IMR-90 (cell line): Measurements from ENCODE around the gene C4orf33. TPM values are rescaled to one million over a fixed set of nuclear protein-coding genes. Genes with fewer than 3 reads are reported as not detected.

Experiments used
- ATAC-seq: fragments of 200-7000 bp; cut with Tn5 transposase; 2 replicates; pipeline ENCODE4 v1.9.1; 2020; ENCODE audit warnings: low read depth, mild to moderate bottlenecking, moderate library complexity
- BruUV-seq: library from RNA; stranded (reverse); fragments of 400-500 nt; replicated peaks from 2 replicates; lab custom pipeline; 2021; lab: Mats Ljungman, UMichigan
- CTCF ChIA-PET: fragments of 300-600 bp; formaldehyde crosslinking; extraction: SDS; loops from one replicate; lab custom pipeline; 2021; ENCODE audit warnings: antibody characterized with exemption; lab: Yijun Ruan, JAX
- POLR2A ChIA-PET: fragments of 300-600 bp; sonication (Branson Sonifier 250); formaldehyde crosslinking; loops from one replicate; lab custom pipeline; 2022; ENCODE audit warnings: antibody characterized with exemption; ENCODE audit not compliant: unreplicated experiment; lab: Charles Lee
- DNase-seq: peaks from one replicate; pipeline ENCODE4 v3.0.0; 2013
- H2AFZ ChIP-seq: replicated peaks from 2 replicates; pipeline ENCODE3; 2013; ENCODE audit warnings: low read length, mild to moderate bottlenecking; ENCODE audit not compliant: poor library complexity
- H2AK5ac ChIP-seq: 2 replicates; pipeline ENCODE4 v1.6.1; 2013; ENCODE audit warnings: low read depth, low read length, inconsistent platforms
- H2AK9ac ChIP-seq: replicated peaks from 2 replicates; pipeline ENCODE3; 2013; ENCODE audit warnings: mild to moderate bottlenecking, low read depth, low read length, moderate library complexity; ENCODE audit not compliant: poor library complexity
- H2BK120ac ChIP-seq: 2 replicates; pipeline ENCODE4 v1.6.1; 2013; ENCODE audit warnings: low read depth, low read length, inconsistent platforms
- H2BK15ac ChIP-seq: 3 replicates; pipeline ENCODE4 v1.6.1; 2013; ENCODE audit warnings: low read depth, low read length, inconsistent platforms
- H2BK20ac ChIP-seq: 2 replicates; pipeline ENCODE4 v1.6.1; 2013; ENCODE audit warnings: low read depth, mild to moderate bottlenecking, inconsistent platforms, low read length, moderate library complexity
- H2BK5ac ChIP-seq: 2 replicates; pipeline ENCODE4 v1.6.1; 2013; ENCODE audit warnings: mild to moderate bottlenecking, low read depth, low read length, inconsistent platforms; ENCODE audit not compliant: poor library complexity, severe bottlenecking
- H3K14ac ChIP-seq: replicated peaks from 2 replicates; pipeline ENCODE4 v1.6.1; 2013; ENCODE audit warnings: low read depth, low read length, inconsistent platforms
- H3K18ac ChIP-seq: 2 replicates; pipeline ENCODE4 v1.6.1; 2013; ENCODE audit warnings: low read depth, low read length, control low read depth
- H3K23ac ChIP-seq: 2 replicates; pipeline ENCODE4 v1.6.1; 2013; ENCODE audit warnings: low read depth, low read length, inconsistent platforms
- H3K27ac ChIP-seq: 2 replicates; pipeline ENCODE4 v1.5.1; 2013; ENCODE audit warnings: mild to moderate bottlenecking, control low read depth, low read length; ENCODE audit not compliant: insufficient read depth
- H3K27me3 ChIP-seq: 2 replicates; pipeline ENCODE4 v1.6.1; 2013; ENCODE audit warnings: low read length; ENCODE audit not compliant: control insufficient read depth, insufficient read depth
- H3K36me3 ChIP-seq: 2 replicates; pipeline ENCODE4 v1.6.1; 2013; ENCODE audit warnings: low read length, mixed read lengths; ENCODE audit not compliant: control insufficient read depth, insufficient read depth
- H3K4ac ChIP-seq: 2 replicates; pipeline ENCODE4 v1.6.1; 2013; ENCODE audit warnings: low read depth, low read length, inconsistent platforms
- H3K4me1 ChIP-seq: 2 replicates; pipeline ENCODE4 v1.6.1; 2013; ENCODE audit warnings: low read length, mixed read lengths; ENCODE audit not compliant: control insufficient read depth, insufficient read depth
- H3K4me2 ChIP-seq: 2 replicates; pipeline ENCODE4 v1.6.1; 2013; ENCODE audit warnings: low read depth, mild to moderate bottlenecking, control low read depth, low read length, moderate library complexity
- H3K4me3 ChIP-seq: 2 replicates; pipeline ENCODE4 v1.5.1; 2013; ENCODE audit warnings: low read depth, mild to moderate bottlenecking, control low read depth, low read length, moderate library complexity; ENCODE audit not compliant: insufficient read depth
- H3K56ac ChIP-seq: 2 replicates; pipeline ENCODE4 v1.6.1; 2013; ENCODE audit warnings: low read length, inconsistent platforms; ENCODE audit not compliant: insufficient read depth; ENCODE audit errors: extremely low read depth
- H3K79me1 ChIP-seq, 2 experiments: 2 replicates each; pipeline ENCODE4 v1.6.1; 2013; ENCODE audit warnings: low read length in 2 of 2, inconsistent platforms in 1 of 2, low read depth in 1 of 2
- H3K9ac ChIP-seq: 2 replicates; pipeline ENCODE4 v1.6.1; 2013; ENCODE audit warnings: low read depth, low read length, control low read depth
- H3K9me1 ChIP-seq: 2 replicates; pipeline ENCODE4 v1.6.1; 2013; ENCODE audit warnings: low read length, inconsistent platforms; ENCODE audit not compliant: insufficient read depth
- H3K9me3 ChIP-seq: 2 replicates; pipeline ENCODE4 v1.6.1; 2013; ENCODE audit warnings: low read length; ENCODE audit not compliant: control insufficient read depth, insufficient read depth
- H4K20me1 ChIP-seq: 2 replicates; pipeline ENCODE4 v1.6.1; 2013; ENCODE audit warnings: low read length, inconsistent platforms; ENCODE audit not compliant: insufficient read depth
- H4K5ac ChIP-seq: 2 replicates; pipeline ENCODE4 v1.6.1; 2013; ENCODE audit warnings: mild to moderate bottlenecking, low read depth, low read length, control low read depth
- H4K8ac ChIP-seq, 2 experiments: 2 replicates each; pipeline ENCODE4 v1.6.1; 2013; ENCODE audit warnings: low read depth in 2 of 2, low read length in 2 of 2, control low read depth in 1 of 2, inconsistent platforms in 1 of 2
- H4K91ac ChIP-seq: 2 replicates; pipeline ENCODE4 v1.6.1; 2013; ENCODE audit warnings: low read depth, low read length, inconsistent platforms; ENCODE audit not compliant: insufficient read depth
- CHD1 ChIP-seq: IDR thresholded peaks from 2 replicates; pipeline ENCODE4 v1.6.1; 2012; ENCODE audit warnings: low read depth, low read length, improper control_type of control experiment
- FOS ChIP-seq: fragments of 150-350 bp; IDR thresholded peaks from 2 replicates; pipeline ENCODE4 v1.6.1; 2016; ENCODE audit warnings: low read depth, low read length
- MAFK ChIP-seq: IDR thresholded peaks from 2 replicates; pipeline ENCODE4 v1.6.1; 2012; ENCODE audit warnings: low read depth, low read length, improper control_type of control experiment
- MAZ ChIP-seq: IDR thresholded peaks from 2 replicates; pipeline ENCODE4 v1.6.1; 2012; ENCODE audit warnings: low read depth, mild to moderate bottlenecking, low read length, improper control_type of control experiment, moderate library complexity, borderline replicate concordance
- POLR2A ChIP-seq: IDR thresholded peaks from 2 replicates; pipeline ENCODE4 v1.6.1; 2012; ENCODE audit warnings: mild to moderate bottlenecking, low read depth, low read length
- RAD21 ChIP-seq: IDR thresholded peaks from 2 replicates; pipeline ENCODE4 v1.6.1; 2012; ENCODE audit warnings: low read length, improper control_type of control experiment
- RCOR1 ChIP-seq: IDR thresholded peaks from 2 replicates; pipeline ENCODE4 v1.6.1; 2012; ENCODE audit warnings: mild to moderate bottlenecking, low read length, improper control_type of control experiment; ENCODE audit not compliant: insufficient replicate concordance
- RFX5 ChIP-seq: IDR thresholded peaks from 2 replicates; pipeline ENCODE4 v1.8.0; 2012; ENCODE audit warnings: low read depth, mild to moderate bottlenecking, low read length, moderate library complexity
- SMC3 ChIP-seq: fragments of 150-350 bp; IDR thresholded peaks from 2 replicates; pipeline ENCODE4 v1.6.1; 2016; ENCODE audit warnings: low read depth, mild to moderate bottlenecking, antibody characterized with exemption, low read length, moderate library complexity
- dilution Hi-C: fragments of 300-500 bp; cut with HindIII; formaldehyde crosslinking; loops from one replicate; pipeline ENCODE4 v1.14.3; 2018; ENCODE audit warnings: low sequenced_read_pairs; ENCODE audit not compliant: unreplicated experiment
- in situ Hi-C: fragments of 300-500 bp; cut with MboI; formaldehyde crosslinking; loops from 3 replicates; pipeline ENCODE4 v1.14.3; 2019; ENCODE audit warnings: low sequenced_read_pairs, inconsistent platforms, mixed read lengths
- intact Hi-C: fragments of 100-400 bp; cut with micrococcal nuclease; formaldehyde crosslinking; loops from 2 replicates; pipeline ENCODE4 v1.10.0; 2022
- polyA plus RNA-seq, 3 experiments: library from polyadenylated mRNA; depleted of rRNA; stranded (reverse); fragments of >200 nt; gene quantifications; 2 replicates each; pipeline ENCODE4 v1.2.3, GENCODE V29; 2012; ENCODE audit warnings: low replicate concordance in 1 of 3
- total RNA-seq: library from RNA; depleted of rRNA; stranded (reverse); fragments of >200 nt; gene quantifications from 2 replicates; pipeline ENCODE4 v1.2.3, GENCODE V29; 2012
- TF ChIP-seq, protein P1 (sequence below): fragments of 150-350 bp; IDR thresholded peaks from 2 replicates; pipeline ENCODE4 v1.6.1; 2016; ENCODE audit warnings: low read depth, mild to moderate bottlenecking, low read length, moderate library complexity, borderline replicate concordance
- TF ChIP-seq, protein P2 (sequence below): conservative IDR thresholded peaks from 2 replicates; pipeline ENCODE4 v1.5.1; 2012; ENCODE audit warnings: mild to moderate bottlenecking, low read depth, low read length, improper control_type of control experiment

The C4orf33 gene
- total and polyA plus RNA-seq, 2 of the 4 experiments (the other 2 are of a cell fraction), result 4.7 to 5.3 TPM

DNA sequence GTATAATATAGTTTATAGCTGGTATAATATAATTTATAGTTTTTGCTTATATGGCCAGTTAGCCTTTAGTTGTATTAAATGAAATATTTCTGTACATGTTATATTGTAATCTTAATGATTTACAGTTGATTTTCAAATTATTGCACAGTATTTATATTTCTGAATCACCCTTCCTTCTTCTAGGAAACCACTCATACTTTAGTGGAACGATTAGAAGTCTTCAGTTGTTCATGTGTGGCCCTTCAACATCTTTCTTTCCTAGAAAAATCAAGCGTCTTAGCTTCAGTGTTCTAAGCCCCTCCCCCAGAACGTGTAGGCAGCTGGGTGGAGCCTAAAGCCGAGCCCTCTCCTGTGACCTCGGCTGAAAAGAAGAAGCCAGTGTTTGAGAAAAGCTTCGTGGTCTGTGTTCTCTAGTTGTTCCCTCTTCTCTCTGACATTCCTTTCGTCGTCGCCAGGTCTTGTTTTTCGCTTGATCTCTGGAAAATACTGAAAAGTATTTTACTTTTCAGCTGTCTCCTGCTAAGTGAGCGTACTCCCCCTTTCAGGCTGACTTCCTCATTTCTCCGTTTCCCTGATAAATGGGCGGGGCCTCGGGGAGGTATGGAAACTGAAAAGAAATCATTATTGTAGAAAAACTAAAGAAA is at the start of gene C4orf33 (continued):
- TF ChIP-seq CHD1 (no peak), RAD21 (no peak), RFX5 (no peak), RCOR1 (no peak), POLR2A (no peak)

DNA sequence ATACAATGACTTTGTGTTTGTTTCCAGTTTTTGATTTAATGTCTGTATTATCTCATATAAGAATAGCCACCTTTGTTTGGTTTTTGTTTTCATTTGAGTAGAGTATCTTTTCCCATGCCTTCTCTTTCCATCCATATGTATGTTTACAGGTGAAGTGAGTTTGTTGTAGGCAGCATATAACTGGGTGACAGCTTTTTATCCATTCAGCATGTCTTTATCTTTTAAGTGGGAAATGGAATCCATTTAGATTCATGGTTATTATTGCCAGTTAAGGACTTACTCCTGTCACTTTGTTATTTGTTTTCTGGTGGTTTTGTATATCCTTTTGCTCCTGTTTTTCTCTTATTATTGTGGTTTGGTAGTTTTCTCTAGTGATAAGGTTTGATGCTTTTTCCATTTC is 36.9 kb upstream of the C4orf33 start:
- H3K56ac ChIP-seq, result no peak overlapping the region
- no peaks in the 10 kb centered on the region for H4K20me1 ChIP-seq
- H2AK9ac ChIP-seq, result no peak overlapping the region
- CTCF ChIA-PET, result no interaction called here
- DNase-seq (no peak), ATAC-seq (no peak)
- no peaks in the 10 kb centered on the region for H3K27me3 ChIP-seq
- dilution Hi-C loops, result no loop called here
- H4K5ac ChIP-seq, result no peak overlapping the region
- TF ChIP-seq FOS, result no peak
- no peak for TF ChIP-seq MAZ
- no peak for TF ChIP-seq RFX5
- TF ChIP-seq, protein P1, sequence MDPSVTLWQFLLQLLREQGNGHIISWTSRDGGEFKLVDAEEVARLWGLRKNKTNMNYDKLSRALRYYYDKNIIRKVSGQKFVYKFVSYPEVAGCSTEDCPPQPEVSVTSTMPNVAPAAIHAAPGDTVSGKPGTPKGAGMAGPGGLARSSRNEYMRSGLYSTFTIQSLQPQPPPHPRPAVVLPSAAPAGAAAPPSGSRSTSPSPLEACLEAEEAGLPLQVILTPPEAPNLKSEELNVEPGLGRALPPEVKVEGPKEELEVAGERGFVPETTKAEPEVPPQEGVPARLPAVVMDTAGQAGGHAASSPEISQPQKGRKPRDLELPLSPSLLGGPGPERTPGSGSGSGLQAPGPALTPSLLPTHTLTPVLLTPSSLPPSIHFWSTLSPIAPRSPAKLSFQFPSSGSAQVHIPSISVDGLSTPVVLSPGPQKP, result no peak
- TF ChIP-seq, protein P2, sequence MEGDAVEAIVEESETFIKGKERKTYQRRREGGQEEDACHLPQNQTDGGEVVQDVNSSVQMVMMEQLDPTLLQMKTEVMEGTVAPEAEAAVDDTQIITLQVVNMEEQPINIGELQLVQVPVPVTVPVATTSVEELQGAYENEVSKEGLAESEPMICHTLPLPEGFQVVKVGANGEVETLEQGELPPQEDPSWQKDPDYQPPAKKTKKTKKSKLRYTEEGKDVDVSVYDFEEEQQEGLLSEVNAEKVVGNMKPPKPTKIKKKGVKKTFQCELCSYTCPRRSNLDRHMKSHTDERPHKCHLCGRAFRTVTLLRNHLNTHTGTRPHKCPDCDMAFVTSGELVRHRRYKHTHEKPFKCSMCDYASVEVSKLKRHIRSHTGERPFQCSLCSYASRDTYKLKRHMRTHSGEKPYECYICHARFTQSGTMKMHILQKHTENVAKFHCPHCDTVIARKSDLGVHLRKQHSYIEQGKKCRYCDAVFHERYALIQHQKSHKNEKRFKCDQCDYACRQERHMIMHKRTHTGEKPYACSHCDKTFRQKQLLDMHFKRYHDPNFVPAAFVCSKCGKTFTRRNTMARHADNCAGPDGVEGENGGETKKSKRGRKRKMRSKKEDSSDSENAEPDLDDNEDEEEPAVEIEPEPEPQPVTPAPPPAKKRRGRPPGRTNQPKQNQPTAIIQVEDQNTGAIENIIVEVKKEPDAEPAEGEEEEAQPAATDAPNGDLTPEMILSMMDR, result no peak
- no peak for TF ChIP-seq POLR2A
- TF ChIP-seq RCOR1, result no peak
- no peak for TF ChIP-seq SMC3
- TF ChIP-seq MAFK, result no peak
- TF ChIP-seq CHD1, result no peak
- BruUV-seq, result no TSS peak
- peaks cover 4 to 6% of the 10 kb centered on the region in 2 experiments; a peak in 3 of 4 replicates for H3K79me1 ChIP-seq
- H2BK120ac ChIP-seq, result no peak overlapping the region
- H3K14ac ChIP-seq, result no peak overlapping the region
- no peak overlapping the region for H3K4me3 ChIP-seq
- H3K18ac ChIP-seq, result no peak overlapping the region
- H3K23ac ChIP-seq, result no peak overlapping the region
- no peak overlapping the region for H2AK5ac ChIP-seq
- H3K9me3 ChIP-seq, result peaks cover 39% of the 10 kb centered on the region
- peaks cover 5% of the 10 kb centered on the region for H3K36me3 ChIP-seq
- H3K4me1 ChIP-seq, result no peaks in the 10 kb centered on the region
- H3K9me1 ChIP-seq, result no peaks in the 10 kb centered on the region
- no peak overlapping the region for H3K4me2 ChIP-seq
- no peak overlapping the region for H2BK15ac ChIP-seq
- no peak overlapping the region for H2BK5ac ChIP-seq
- POLR2A ChIA-PET, result no interaction called here
- no peak overlapping the region for H4K8ac ChIP-seq
- H2AFZ ChIP-seq, result no peak overlapping the region
- intact Hi-C loops, result no loop called here
- no peak overlapping the region for H3K9ac ChIP-seq
- H4K91ac ChIP-seq, result no peak overlapping the region
- H2BK20ac ChIP-seq, result no peak overlapping the region
- no peak overlapping the region for H3K4ac ChIP-seq
- no peak overlapping the region for H3K27ac ChIP-seq
- in situ Hi-C loops, result no loop called here
